Measurements from ENCODE around the gene RAET1G.
"Not testable (repeated sequence)": the region's sequence is repeated elsewhere in the genome, so short reads cannot be mapped to it uniquely, and the experiment has no call there.

Gene RAET1G

DNA sequence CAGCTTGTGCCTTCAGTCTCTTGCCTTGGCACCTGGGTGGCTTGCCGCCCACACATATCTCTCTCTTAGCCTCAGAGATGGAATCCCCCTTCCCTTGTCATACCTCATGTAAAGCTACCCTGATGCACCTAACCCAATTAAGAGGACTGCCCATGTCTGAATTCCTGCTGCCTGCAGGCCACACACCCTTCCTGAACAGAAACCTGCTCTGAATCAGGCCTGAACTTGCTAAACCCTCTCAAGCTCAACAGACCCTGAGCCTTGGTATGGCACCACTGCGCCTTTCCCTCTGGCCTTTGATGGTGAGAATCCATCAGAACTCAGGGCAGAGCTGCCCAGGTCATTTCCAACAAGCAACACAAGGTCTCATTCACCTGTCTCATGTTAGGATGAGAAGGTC, 5.2 kb downstream of the RAET1G start:
- CTCF ChIA-PET: interaction anchor here (2.0 kb wide), 1 partner anchor 77 kb away, joined by 5 read pairs; no protein-coding TSS in a partner anchor
- TF ChIP-seq, protein P1, sequence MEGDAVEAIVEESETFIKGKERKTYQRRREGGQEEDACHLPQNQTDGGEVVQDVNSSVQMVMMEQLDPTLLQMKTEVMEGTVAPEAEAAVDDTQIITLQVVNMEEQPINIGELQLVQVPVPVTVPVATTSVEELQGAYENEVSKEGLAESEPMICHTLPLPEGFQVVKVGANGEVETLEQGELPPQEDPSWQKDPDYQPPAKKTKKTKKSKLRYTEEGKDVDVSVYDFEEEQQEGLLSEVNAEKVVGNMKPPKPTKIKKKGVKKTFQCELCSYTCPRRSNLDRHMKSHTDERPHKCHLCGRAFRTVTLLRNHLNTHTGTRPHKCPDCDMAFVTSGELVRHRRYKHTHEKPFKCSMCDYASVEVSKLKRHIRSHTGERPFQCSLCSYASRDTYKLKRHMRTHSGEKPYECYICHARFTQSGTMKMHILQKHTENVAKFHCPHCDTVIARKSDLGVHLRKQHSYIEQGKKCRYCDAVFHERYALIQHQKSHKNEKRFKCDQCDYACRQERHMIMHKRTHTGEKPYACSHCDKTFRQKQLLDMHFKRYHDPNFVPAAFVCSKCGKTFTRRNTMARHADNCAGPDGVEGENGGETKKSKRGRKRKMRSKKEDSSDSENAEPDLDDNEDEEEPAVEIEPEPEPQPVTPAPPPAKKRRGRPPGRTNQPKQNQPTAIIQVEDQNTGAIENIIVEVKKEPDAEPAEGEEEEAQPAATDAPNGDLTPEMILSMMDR (conservative IDR thresholded peaks at IDR 0.05; ENCODE audit: low read depth): no peak
- DNase-seq (ENCODE audit: low spot score): no peak
- no peak overlapping the region for H3K27ac ChIP-seq
- POLR2A ChIA-PET (ENCODE audit: low non-redundant PET): no interaction called here

DNA sequence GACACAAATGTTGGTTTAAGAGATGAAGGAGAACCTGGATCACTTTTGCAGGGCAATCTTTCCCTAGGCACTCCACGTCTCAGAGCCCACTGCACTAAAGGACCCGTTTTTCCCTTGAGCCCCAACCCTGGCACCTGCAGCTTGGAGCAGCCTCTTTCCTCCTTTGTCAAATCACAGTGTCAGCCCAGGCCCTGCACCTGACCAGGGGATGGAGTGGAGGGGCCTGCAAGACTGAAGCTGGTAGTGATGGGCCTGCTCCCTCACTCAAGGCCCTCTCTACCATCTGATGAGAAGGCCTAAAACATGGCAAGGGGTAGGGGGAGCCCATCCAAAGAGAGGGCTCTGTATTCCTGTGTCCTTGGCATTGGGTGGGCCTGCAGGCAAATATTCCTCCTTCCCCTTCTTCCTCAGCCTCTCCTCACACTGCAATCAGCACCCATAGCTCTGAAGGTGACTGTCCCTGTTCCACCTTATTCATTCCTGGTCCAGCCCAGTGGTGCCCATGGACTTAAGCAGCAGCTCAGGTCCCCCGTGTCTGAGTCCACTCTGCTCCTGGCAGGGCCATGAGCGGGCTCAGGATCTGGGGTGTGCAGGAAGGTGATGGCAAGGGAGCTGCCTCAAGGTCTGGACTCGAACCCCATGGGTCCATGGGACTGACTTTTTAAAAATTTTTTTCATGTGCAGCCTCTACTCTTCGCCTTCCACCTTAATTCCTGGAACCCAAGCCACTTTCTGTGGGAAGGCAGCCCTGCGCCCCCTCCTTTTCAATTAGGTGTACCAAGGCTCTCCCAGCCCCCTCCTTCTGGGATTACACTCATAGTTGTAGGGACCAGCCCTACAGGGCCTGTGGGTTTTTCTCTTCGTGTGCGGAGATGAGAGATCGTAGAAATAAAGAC, 6.7 kb downstream of the RAET1G start:
- no peak for DNase-seq (ENCODE audit: low spot score)
- ChIA-PET POLR2A (ENCODE audit: low non-redundant PET) (no interaction called here), CTCF (interaction anchor here (0.6 to 2.0 kb wide), 3 partner anchors 56 to 126 kb away, joined by 3 to 5 read pairs (median 3); no protein-coding TSS in a partner anchor)
- TF ChIP-seq, protein P1 (conservative IDR thresholded peaks at IDR 0.05; ENCODE audit: low read depth): no peak
- H3K27ac ChIP-seq: no peak overlapping the region

DNA sequence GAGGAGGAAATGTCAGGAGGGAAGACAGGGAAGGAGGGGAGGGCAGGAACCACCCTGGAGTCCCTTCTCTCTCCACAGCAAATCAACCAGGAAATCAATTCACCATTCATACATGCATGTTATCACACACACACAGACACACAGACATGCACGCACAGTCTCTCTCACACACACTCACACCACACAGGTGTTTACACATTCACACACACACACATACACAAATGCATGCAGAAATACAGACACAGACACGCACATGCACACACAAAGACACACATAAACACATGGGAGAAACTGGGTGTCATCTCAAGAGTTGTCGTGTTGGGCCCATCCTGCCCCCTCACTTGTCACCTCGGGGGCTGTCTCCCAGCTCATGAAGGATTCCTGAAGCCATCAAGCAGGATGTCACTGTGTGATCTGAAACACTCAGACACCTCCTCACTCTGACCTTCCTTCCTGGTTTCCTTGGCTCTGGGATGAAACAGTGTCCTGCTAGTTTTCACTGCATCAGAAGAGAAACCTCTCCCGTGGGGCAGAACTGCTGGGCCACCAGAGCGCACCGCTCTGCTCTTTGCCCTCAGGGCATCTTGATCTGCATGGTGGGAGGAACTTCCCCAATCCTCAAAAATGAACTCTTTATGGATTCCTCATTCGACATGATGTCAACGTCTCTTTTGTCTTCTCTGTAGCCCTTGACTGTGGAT, 9.2 kb downstream of the RAET1G start:
- no peak for DNase-seq (ENCODE audit: low spot score)
- ChIA-PET POLR2A (ENCODE audit: low non-redundant PET) (no interaction called here), CTCF (interaction anchor here (0.9 kb wide), 1 partner anchor 48 kb away, joined by 5 read pairs; no protein-coding TSS in a partner anchor)
- TF ChIP-seq, protein P1 (conservative IDR thresholded peaks at IDR 0.05; ENCODE audit: low read depth): no peak
- H3K27ac ChIP-seq: no peak overlapping the region

DNA sequence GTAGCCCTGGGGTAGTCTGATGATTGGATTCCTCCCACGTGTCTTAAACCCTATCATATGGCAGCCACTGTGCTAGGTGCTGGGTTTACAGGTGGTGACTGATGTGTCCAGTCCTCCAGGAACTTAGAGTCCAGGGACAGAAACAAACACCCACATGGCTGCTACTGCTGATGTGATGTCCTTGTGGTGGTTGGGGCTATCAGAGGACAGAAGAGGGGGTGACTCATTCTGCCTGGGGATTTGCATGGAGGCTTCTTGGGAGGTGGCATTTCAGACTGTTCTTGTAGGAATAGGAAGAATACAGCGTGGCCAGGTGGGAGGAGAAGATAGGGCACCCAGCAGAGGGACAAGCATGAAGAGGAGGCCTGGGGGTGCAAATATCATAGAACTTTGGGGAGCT, 9.8 kb downstream of the RAET1G start:
- ChIA-PET POLR2A (ENCODE audit: low non-redundant PET) (no interaction called here), CTCF (no interaction called here)
- TF ChIP-seq, protein P1 (conservative IDR thresholded peaks at IDR 0.05; ENCODE audit: low read depth): no peak
- no peak overlapping the region for H3K27ac ChIP-seq
- DNase-seq (ENCODE audit: low spot score): no peak

DNA sequence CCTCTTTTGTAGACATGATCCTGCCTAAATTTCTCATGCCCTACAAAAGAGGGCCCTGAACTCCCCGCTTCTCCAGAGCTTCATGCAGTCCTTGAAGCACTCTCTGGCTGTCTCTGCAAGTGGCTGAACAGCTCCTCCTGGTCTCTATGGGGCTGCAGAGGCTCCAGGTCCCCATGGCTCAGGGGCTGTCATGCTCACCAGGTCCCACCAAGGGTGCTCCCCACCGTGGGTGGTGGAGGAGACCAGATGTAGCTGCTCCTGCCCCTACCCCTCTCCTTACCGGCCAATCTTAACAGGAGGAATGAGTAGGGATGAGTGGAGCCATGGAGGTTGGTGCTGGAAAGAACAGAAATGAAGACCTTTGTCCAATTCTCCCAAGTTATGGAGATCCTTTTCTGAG, 10.2 kb downstream of the RAET1G start:
- DNase-seq (ENCODE audit: low spot score); POLR2A ChIA-PET (ENCODE audit: low non-redundant PET); CTCF ChIA-PET: not testable (repeated sequence)

DNA sequence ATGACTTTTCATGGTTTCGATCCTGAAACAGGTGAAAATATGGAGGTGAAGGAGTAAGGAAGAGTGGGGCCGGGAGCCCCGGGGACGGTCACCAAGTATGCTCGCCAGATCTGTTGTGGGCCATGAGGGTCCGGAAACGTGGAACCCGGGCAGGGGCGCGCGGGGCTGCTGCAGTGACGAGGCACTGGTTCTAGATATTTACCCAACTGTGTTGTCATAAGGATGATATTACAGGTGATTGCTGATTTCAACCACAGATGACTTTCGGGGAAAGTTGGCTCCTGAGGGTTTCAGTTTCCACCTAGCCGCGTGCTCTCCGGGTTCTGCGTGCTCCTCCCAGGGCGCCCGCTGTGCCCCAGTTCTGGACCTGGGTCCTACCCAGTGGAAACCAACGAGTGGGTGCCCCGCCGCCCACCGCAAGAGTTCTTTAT, 12.2 kb downstream of the RAET1G start:
- no peak for DNase-seq (ENCODE audit: low spot score)
- H3K27ac ChIP-seq: no peak overlapping the region
- POLR2A ChIA-PET (ENCODE audit: low non-redundant PET): no interaction called here
- CTCF ChIA-PET: interaction anchor here (0.6 kb wide), 1 partner anchor 13 kb away, joined by 3 read pairs; no protein-coding TSS in a partner anchor
- TF ChIP-seq, protein P1 (conservative IDR thresholded peaks at IDR 0.05; ENCODE audit: low read depth): no peak

More for the DNA sequence above, 10.2 kb downstream of the RAET1G start:
- not testable (repeated sequence) for H3K27ac ChIP-seq
